HG02642 (cell line): ENCODE data around the gene PYGO2.
A peak's percentile ranks its signal among the peaks of the same experiment; 100 is the strongest.
"Not testable (repeated sequence)": the region's sequence is repeated elsewhere in the genome, so short reads cannot be mapped to it uniquely, and the experiment has no call there.

ENCODE experiments used
- ATAC-seq: cut with Tn5 transposase; IDR thresholded peaks from one replicate; pipeline ENCODE4 v1.9.1; 2021; ENCODE audit warnings: mild to moderate bottlenecking; ENCODE audit not compliant: unreplicated experiment, poor library complexity

PYGO2 gene

GRCh38 chr1:155000726-155001424 is 39.3 kb upstream of the PYGO2 start:
- ATAC-seq, result peak; percentile 43

- ATAC-seq, result no peak
Measured at GRCh38 chr1:155000411-155000725, 38.8 kb upstream of the PYGO2 start.

GRCh38 chr1:154999571-155000410 is 38.2 kb upstream of the PYGO2 start:
- ATAC-seq, result no peak

DNA sequence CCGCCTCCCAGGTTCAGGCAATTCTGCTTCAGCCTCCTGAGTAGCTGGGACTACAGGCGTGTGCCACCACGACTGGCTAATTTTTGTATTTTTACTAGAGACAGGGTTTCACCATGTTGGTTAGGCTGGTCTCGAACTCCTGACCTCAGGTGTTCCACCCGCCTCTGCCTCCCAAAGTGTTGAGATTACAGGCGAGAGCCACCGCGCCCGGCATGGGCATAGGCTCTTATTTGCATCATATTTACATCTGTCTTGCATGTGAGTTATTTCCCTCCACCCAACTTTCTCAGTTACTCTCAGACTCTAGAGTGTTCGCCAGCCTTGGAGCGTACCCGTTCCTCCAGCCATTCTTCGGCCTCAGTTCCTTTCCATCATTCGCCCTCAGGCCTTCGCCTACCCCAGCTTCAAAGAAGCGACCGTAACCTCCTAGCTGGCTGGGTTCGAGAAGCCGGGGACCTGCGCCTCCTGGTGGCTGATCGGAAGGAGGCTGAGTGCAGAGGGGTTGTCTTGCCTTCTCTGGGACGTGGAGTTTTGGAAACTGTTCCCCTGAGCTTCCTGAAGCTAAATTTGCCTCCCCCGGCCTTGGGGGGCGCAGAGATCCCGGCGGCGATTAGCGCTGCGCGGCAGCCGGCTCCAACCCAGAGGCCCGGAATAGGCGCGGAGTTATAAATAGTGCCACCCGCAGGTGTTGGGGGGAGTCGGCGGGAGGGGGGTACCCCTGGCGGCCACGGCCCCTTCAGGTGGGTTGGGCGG is 37.4 kb upstream of the PYGO2 start:
- ATAC-seq, result no peak

GRCh38 chr1:154998201-154998780 is 36.7 kb upstream of the PYGO2 start:
- no peak for ATAC-seq

DNA sequence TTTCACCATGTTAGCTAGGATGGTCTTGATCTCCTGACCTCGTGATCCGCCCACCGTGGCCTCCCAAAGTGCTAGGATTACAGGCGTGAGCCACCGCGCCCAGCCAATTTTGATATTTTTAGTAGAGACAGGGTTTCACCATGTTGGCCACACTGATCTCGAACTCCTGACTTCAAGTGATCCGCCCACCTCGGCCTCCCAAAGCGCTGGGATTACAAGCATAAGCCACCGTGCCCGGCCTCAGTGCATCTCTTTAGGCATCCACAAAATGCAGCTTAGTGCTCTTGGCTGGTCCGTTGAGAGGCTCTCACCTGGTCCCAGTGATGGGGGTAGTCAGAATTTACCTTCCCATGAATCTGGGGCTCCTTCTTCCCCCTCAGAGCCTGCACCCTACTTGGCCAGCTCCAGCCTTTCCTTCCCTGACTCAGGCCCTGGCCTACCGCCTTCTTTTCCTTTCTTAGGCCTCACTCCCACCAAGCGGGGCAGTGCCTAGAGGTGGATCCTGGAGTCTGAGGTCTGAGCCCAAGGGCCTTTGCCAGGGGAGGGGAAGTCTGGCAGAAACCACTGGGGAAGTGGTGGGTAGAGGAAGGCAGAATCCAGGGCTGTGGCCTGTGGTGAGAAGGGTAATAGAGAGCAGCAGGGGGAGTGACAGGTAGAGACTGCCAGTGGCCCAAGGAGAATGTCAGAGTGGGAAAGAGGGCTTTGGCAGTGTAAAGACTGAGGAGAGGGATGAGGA is 35.6 kb upstream of the PYGO2 start:
- ATAC-seq, result no peak

DNA sequence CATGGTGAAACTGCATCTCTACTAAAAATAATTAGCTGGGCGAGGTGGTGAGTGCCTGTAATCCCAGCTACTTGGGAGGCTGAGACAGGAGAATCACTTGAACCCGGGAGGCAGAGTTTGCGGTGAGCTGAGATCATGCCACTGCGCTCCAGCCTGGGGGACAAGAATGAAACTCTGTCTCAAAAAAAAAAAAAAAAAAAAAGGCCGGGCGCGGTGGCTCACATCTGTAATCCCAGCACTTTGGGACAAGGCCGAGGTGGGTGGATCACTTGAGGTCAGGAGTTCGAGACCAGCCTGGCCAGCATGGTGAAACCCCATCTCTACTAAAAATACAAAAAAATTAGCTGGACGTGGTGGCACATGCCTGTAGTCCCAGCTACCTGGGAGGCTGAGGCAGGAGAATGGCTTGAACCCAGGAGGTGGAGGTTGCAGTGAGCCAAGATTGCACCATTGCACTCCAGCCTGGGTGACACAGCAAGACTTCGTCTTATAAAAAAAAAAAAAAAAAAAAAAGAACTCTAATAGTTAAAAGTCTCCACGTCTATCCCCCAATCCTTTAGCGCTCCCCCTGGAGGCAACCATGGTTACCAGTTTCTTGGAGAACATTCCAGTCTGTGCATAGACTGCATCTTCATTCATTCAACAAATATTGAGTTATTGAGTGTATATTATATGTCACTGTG is 33.9 kb upstream of the PYGO2 start:
- not testable (repeated sequence) for ATAC-seq

DNA sequence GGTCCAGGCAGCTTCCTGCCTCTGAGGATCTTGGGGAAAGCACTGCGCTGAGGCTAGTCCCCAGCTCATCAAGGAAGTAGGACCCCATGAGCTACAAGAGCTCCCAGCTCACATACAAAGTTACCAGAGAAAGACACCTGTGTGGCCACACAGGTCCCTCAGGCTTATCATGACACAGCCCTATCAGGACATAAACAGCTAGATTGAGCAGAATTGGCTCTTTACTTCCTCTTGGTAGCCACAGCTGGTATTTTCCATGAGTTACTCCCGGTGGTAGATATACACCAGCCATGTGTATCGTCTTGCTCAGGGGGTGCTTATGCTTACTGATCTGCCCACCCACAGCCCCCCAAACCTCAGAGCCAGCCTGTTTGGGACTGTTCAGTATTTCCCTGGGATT is 33.0 kb upstream of the PYGO2 start:
- no peak for ATAC-seq

DNA sequence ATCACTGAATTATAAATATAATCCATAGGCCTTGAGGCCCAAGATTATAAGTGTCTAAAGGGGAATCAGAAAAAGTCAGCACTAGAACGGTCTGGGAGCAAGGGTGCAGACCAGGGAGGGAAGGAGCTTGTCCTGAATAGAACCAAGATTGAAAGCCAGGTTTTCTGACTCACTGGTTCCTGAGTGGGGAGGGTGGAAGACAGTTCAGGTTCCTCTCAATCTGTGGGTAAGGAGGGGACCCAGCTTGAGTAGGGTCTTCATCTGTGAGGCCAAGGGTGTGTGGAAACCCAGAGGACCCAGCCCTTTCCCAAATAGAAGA is 32.6 kb upstream of the PYGO2 start:
- no peak for ATAC-seq

- ATAC-seq, result no peak
Measured at GRCh38 chr1:154993572-154994268, 32.1 kb upstream of the PYGO2 start, which contains the start of gene LENEP. TSS of gene LENEP (plus strand) at chr1:154993586. CDS start at chr1:154993608, 22 bp downstream.

- ATAC-seq, result no peak
Measured at GRCh38 chr1:154992721-154993571, 31.4 kb upstream of the PYGO2 start.

- no peak for ATAC-seq
Measured at GRCh38 chr1:154990276-154990675, 28.7 kb upstream of the PYGO2 start.

DNA sequence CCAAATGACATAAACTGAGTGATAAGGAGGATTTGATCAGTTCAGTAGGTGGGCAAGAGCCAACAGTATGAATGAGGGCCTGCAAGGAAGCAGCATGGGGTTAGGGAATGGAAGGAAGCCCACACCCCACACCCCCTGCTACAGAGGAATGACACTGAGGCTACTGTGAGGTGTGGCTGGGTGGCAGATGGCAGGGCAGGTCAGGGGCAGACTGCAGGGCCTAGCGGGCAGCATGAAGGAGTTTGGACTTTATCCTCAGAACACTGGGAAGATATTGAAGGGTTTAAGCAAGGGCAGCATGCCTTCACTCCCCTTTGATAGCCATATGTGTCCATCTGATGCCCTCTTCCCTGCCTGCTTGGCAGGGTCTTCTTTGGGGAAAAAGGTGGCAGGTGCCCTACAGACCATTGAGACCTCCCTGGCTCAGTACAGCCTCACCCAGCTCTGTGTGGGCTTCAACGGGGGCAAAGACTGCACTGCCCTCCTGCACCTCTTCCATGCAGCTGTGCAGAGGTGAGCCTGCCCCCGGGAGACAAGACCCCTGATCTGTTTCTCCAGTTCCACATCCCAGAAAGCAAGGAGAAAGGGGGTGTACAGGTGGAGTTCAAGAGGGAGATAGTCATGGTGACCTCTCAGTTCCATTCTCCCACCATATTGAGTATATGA is 27.7 kb upstream of the PYGO2 start:
- ATAC-seq, result no peak

- no peak for ATAC-seq
Measured at GRCh38 chr1:154988058-154988954, 26.7 kb upstream of the PYGO2 start.

- ATAC-seq, result no peak
Measured at GRCh38 chr1:154987326-154987725, 25.7 kb upstream of the PYGO2 start.

DNA sequence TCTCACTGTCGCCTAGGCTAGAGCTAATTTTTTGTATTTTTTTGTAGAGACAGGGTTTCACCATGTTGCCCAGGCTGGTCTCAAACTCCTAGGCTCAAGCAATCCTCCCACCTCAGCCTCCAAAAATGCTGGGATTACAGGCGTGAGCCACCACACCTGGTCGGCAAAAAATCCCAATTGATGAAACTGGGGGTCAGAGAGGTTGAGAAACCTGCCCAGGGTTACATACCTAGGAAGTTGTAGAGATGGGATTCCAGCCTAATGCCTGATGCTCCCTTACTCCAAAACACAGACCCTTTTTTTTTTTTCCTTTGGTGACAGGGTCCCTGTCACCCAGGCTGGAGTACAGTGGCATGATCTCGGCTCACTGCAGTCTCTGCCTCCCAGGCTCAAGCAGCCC is 25.2 kb upstream of the PYGO2 start:
- ATAC-seq, result not testable (repeated sequence)
